Neural cell (in vitro differentiated cells): ENCODE measurements around the gene GRM4. TPM values are rescaled to one million over a fixed set of nuclear protein-coding genes. Genes with fewer than 3 reads are reported as not detected.

Source experiments
- H2AFZ ChIP-seq: fragments of 200-600, 300-800 bp; sonication (generic), shearing (Covaris generic); 2 replicates; pipeline ENCODE4 v1.6.0; 2014; ENCODE audit warnings: low read depth, mild to moderate bottlenecking, antibody characterized with exemption, low read length, moderate library complexity
- H3F3A ChIP-seq: fragments of 200-600 bp; shearing (Covaris generic); 2 replicates; pipeline ENCODE4 v1.6.1; 2016; ENCODE audit warnings: mild to moderate bottlenecking, moderate library complexity, mixed read lengths, antibody characterized with exemption, low read length; ENCODE audit not compliant: insufficient read depth, poor library complexity, severe bottlenecking
- H3K27ac ChIP-seq: fragments of 200-600, 300-800 bp; sonication (generic), shearing (Covaris generic); 2 replicates; pipeline ENCODE4 v1.5.1; 2014; ENCODE audit warnings: mild to moderate bottlenecking, low read length, moderate library complexity
- H3K27me3 ChIP-seq: fragments of 300-800, 200-600 bp; sonication (generic), shearing (Covaris generic); 2 replicates; pipeline ENCODE4 v1.6.0; 2014; ENCODE audit warnings: mild to moderate bottlenecking, low read depth, low read length, moderate library complexity; ENCODE audit not compliant: insufficient read depth
- H3K36me3 ChIP-seq: fragments of 300-800, 200-600 bp; sonication (generic), shearing (Covaris generic); 2 replicates; pipeline ENCODE4 v1.5.1; 2014; ENCODE audit warnings: mild to moderate bottlenecking, antibody characterized with exemption, low read length, moderate library complexity; ENCODE audit not compliant: insufficient read depth
- H3K4me2 ChIP-seq: fragments of 300-800, 200-600 bp; sonication (generic), shearing (Covaris generic); 2 replicates; pipeline ENCODE4 v1.6.0; 2014; ENCODE audit warnings: mild to moderate bottlenecking, low read length
- H3K4me3 ChIP-seq: fragments of 300-800, 200-600 bp; sonication (generic), shearing (Covaris generic); 2 replicates; pipeline ENCODE4 v1.5.1; 2014; ENCODE audit warnings: mild to moderate bottlenecking, low read length, moderate library complexity
- H3K79me2 ChIP-seq: fragments of 200-600 bp; shearing (Covaris generic); replicated peaks from 2 replicates; pipeline ENCODE4 v1.6.0; 2014; ENCODE audit warnings: mild to moderate bottlenecking, low read length, moderate library complexity; ENCODE audit not compliant: insufficient read depth
- H3K9ac ChIP-seq: fragments of 300-800, 200-600 bp; sonication (generic), shearing (Covaris generic); 2 replicates; pipeline ENCODE4 v1.6.1; 2016; ENCODE audit warnings: mild to moderate bottlenecking, low read length, mixed read lengths
- H3K9me2 ChIP-seq: fragments of 200-600 bp; shearing (Covaris generic); 2 replicates; pipeline ENCODE4 v1.6.1; 2016; ENCODE audit warnings: mild to moderate bottlenecking, low read length, mixed read lengths; ENCODE audit not compliant: insufficient read depth
- H3K9me3 ChIP-seq: fragments of 200-600, 300-800 bp; sonication (generic), shearing (Covaris generic); 2 replicates; pipeline ENCODE4 v1.6.1; 2016; ENCODE audit warnings: mild to moderate bottlenecking, mixed run types, low read length, moderate library complexity, mixed read lengths
- H4K20me1 ChIP-seq: fragments of 200-600 bp; shearing (Covaris generic); 2 replicates; pipeline ENCODE4 v1.6.1; 2016; ENCODE audit warnings: mild to moderate bottlenecking, mixed run types; ENCODE audit not compliant: insufficient read depth
- CTCF ChIP-seq: fragments of 450-650 bp; IDR thresholded peaks from 2 replicates; pipeline ENCODE4 v1.5.1; 2014; ENCODE audit warnings: antibody characterized with exemption, mild to moderate bottlenecking, moderate library complexity; ENCODE audit not compliant: poor library complexity, severe bottlenecking
- EP300 ChIP-seq: fragments of 450-650 bp; conservative IDR thresholded peaks from 2 replicates; pipeline ENCODE4 v1.6.1; 2014; ENCODE audit warnings: antibody characterized with exemption, mild to moderate bottlenecking, moderate library complexity; ENCODE audit not compliant: poor library complexity, severe bottlenecking
- EZH2 ChIP-seq: fragments of 200-600, 300-800 bp; shearing (Covaris generic), sonication (generic); IDR thresholded peaks from 2 replicates; pipeline ENCODE4 v1.6.1; 2014; ENCODE audit warnings: antibody characterized with exemption, low read length, borderline replicate concordance, mild to moderate bottlenecking; ENCODE audit not compliant: insufficient read depth, poor library complexity, severe bottlenecking
- MXI1 ChIP-seq: fragments of 450-650 bp; conservative IDR thresholded peaks from 2 replicates; pipeline ENCODE4 v1.6.1; 2014; ENCODE audit warnings: antibody characterized with exemption, mild to moderate bottlenecking; ENCODE audit not compliant: poor library complexity, severe bottlenecking
- POLR2AphosphoS5 ChIP-seq: IDR thresholded peaks from 2 replicates; pipeline ENCODE4 v1.6.1; 2012
- RAD21 ChIP-seq: fragments of 450-650 bp; conservative IDR thresholded peaks from 2 replicates; pipeline ENCODE4 v1.6.1; 2014; ENCODE audit warnings: antibody characterized with exemption, mild to moderate bottlenecking, moderate library complexity
- REST ChIP-seq: IDR thresholded peaks from 2 replicates; pipeline ENCODE4 v1.6.1; 2012; ENCODE audit warnings: borderline replicate concordance
- SMC3 ChIP-seq: fragments of 450-650 bp; conservative IDR thresholded peaks from 2 replicates; pipeline ENCODE4 v1.6.1; 2014; ENCODE audit warnings: antibody characterized with exemption, mild to moderate bottlenecking, moderate library complexity; ENCODE audit not compliant: poor library complexity
- TAF1 ChIP-seq: IDR thresholded peaks from 2 replicates; pipeline ENCODE4 v1.6.1; 2012; ENCODE audit warnings: low read depth
- polyA plus RNA-seq: library from polyadenylated mRNA; depleted of rRNA; stranded (reverse); fragments of >200 nt; gene quantifications from 2 replicates; pipeline ENCODE4 v1.2.3, GENCODE V29; 2014

GRM4 gene
- polyA plus RNA-seq, 1 donor from 2014 or later: 2.1 TPM

- Histone ChIP-seq H3K9me3 (no peaks in the 10 kb centered on the region), H3K9me2 (no peaks in the 10 kb centered on the region), H3K27me3 (no peaks in the 10 kb centered on the region), H3K4me2 (no peak overlapping the region), H3K9ac (no peak overlapping the region), H2AFZ (no peak overlapping the region), H4K20me1 (no peaks in the 10 kb centered on the region), H3K79me2 (no peaks in the 10 kb centered on the region), H3F3A (no peaks in the 10 kb centered on the region), H3K27ac (no peak overlapping the region), H3K36me3 (no peaks in the 10 kb centered on the region), H3K4me3 (no peak overlapping the region)
- TF ChIP-seq RAD21 (no peak), CTCF (no peak), REST (no peak), POLR2AphosphoS5 (no peak), EP300 (no peak)
Measured at GRCh38 chr6:33987531-33988021, 158.3 kb downstream of the GRM4 start.

DNA sequence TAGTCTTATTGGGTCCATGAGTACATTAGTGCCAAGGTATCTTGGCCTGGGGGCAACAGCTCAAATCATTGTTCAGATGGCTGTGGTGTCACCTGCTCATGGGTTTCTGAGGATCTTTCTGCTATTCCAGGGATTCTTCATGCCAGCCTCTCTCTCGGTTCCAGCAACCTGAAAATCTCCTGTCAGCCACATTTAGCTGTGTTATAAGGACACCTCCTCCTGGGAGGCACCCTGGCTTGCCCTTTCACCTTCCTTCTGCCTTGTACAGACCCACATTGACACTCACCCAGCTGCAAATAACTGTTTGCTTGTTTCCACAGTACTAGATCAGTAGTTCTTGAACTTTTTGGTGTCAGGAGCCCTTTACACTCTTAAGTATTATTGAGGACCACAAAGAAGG is 159.9 kb downstream of the GRM4 start:
- Histone ChIP-seq H3K27me3 (no peaks in the 10 kb centered on the region), H4K20me1 (no peaks in the 10 kb centered on the region), H3K9me2 (no peaks in the 10 kb centered on the region), H3K36me3 (no peaks in the 10 kb centered on the region), H3K4me2 (no peak overlapping the region), H3K9me3 (no peaks in the 10 kb centered on the region), H3K79me2 (no peaks in the 10 kb centered on the region), H3K4me3 (no peak overlapping the region), H3K27ac (no peak overlapping the region), H3F3A (no peaks in the 10 kb centered on the region), H2AFZ (no peak overlapping the region), H3K9ac (no peak overlapping the region)
- TF ChIP-seq CTCF: no peak
- TF ChIP-seq POLR2AphosphoS5: no peak
- no peak for TF ChIP-seq MXI1
- no peak for TF ChIP-seq EZH2
- no peak for TF ChIP-seq TAF1
- no peak for TF ChIP-seq REST
- TF ChIP-seq RAD21: no peak
- no peak for TF ChIP-seq SMC3
- no peak for TF ChIP-seq EP300
